Measurements from ENCODE around the gene PVALB.

Gene PVALB

GRCh38 chr22:36769541-36770512 lies 47.0 kb downstream of the PVALB start:
- H3K4me1 ChIP-seq, result peaks cover 1% of the 10 kb centered on the region
- H3K4me3 ChIP-seq, result no peak overlapping the region
- H3K27me3 ChIP-seq (ENCODE audit: low read depth), result no peaks in the 10 kb centered on the region
- no peaks in the 10 kb centered on the region for H3K9me3 ChIP-seq
- DNase-seq (ENCODE audit: low spot score in 2 of 2), result no peak
- in situ Hi-C loops (cut with MboI; ENCODE audit: low sequenced_read_pairs), result no loop called here
- no peaks in the 10 kb centered on the region for H3K36me3 ChIP-seq (replicated peaks)

- Histone ChIP-seq H3K27me3 (ENCODE audit: low read depth) (no peaks in the 10 kb centered on the region), H3K4me1 (no peaks in the 10 kb centered on the region), H3K4me3 (no peak overlapping the region), H3K36me3 (replicated peaks) (no peaks in the 10 kb centered on the region), H3K9me3 (no peaks in the 10 kb centered on the region)
- peak in 1 of 2 experiments; percentile 2 for DNase-seq (ENCODE audit: low spot score in 2 of 2)
- in situ Hi-C loops (cut with MboI; ENCODE audit: low sequenced_read_pairs), result no loop called here
Measured at GRCh38 chr22:36768616-36769015, 48.2 kb downstream of the PVALB start.

DNA sequence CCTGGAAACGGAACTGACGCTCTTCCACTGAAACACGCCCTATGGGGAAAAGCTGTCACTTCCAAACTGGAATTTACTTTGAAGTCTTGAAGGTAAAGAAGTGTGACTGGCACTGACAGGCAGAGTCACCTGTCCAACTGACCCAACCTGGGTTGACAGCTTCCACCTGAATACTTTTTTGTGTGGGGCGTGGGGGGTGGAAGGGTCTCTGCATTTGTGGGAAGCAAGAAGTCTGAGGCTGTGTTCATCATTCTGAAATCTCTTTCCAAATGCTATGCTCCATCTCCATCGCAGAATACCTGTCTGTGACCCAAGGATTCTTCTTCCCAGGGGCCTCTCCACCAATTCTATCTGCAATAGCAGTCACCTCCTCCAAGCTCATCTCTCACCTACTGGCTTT lies 48.7 kb downstream of the PVALB start:
- no peaks in the 10 kb centered on the region for H3K4me1 ChIP-seq
- H3K4me3 ChIP-seq, result no peak overlapping the region
- DNase-seq (ENCODE audit: low spot score in 2 of 2), result no peak
- no peaks in the 10 kb centered on the region; the same call in 1 of the 2 replicates for H3K36me3 ChIP-seq (replicated peaks)
- H3K9me3 ChIP-seq, result no peaks in the 10 kb centered on the region
- in situ Hi-C loops (cut with MboI; ENCODE audit: low sequenced_read_pairs), result no loop called here
- no peaks in the 10 kb centered on the region for H3K27me3 ChIP-seq (ENCODE audit: low read depth)

DNA sequence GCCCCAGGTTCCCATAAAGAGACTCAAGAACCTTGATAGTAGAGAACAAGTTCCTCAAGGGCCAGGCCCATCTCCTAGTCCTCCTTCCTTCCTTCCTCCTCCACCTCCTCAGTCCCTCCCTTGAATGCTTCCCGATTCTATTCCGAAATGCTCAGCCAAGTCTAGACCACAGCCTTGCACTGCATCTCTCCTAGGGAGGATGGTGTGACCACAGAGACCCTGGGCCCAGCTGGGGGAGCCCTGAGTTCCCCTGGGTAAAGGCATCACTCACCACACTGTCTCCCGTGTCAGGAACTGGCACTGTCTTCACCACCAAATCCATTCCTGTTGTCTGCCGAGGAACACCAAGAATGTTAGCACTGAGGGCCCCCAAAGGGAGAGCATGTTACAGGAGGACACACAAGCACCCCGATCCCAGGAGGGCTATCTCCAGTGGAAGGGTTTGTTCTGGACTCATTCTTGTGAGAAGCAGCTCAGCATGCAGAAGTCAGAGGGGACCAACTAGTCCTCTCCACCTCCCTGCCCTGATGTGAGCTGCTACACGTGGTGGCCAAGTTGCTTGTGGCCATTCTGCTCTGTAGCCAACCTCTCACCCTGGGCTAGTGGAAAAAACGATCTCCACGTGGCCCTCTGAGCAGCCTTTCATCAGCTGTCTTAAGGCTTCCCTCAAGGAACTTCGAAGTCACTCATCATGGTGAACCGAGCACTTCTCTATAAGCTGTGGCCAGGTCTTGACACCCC lies 49.6 kb downstream of the PVALB start:
- DNase-seq (ENCODE audit: low spot score in 2 of 2), result peak in 1 of 2 experiments; percentile 2
- Histone ChIP-seq H3K4me3 (no peak overlapping the region), H3K27me3 (ENCODE audit: low read depth) (no peaks in the 10 kb centered on the region), H3K9me3 (no peaks in the 10 kb centered on the region), H3K4me1 (no peaks in the 10 kb centered on the region), H3K36me3 (replicated peaks) (no peaks in the 10 kb centered on the region; the same call in 1 of the 2 replicates)
- in situ Hi-C loops (cut with MboI; ENCODE audit: low sequenced_read_pairs), result no loop called here

GRCh38 chr22:36765943-36766450 lies 50.8 kb downstream of the PVALB start:
- peak in 1 of 2 experiments; percentile 1 for DNase-seq (ENCODE audit: low spot score in 2 of 2)
- H3K27me3 ChIP-seq (ENCODE audit: low read depth), result no peaks in the 10 kb centered on the region
- no peaks in the 10 kb centered on the region for H3K9me3 ChIP-seq
- H3K4me3 ChIP-seq, result no peak overlapping the region
- in situ Hi-C loops (cut with MboI; ENCODE audit: low sequenced_read_pairs), result no loop called here
- no peaks in the 10 kb centered on the region; the same call in 1 of the 2 replicates for H3K36me3 ChIP-seq (replicated peaks)
- H3K4me1 ChIP-seq, result no peaks in the 10 kb centered on the region

DNA sequence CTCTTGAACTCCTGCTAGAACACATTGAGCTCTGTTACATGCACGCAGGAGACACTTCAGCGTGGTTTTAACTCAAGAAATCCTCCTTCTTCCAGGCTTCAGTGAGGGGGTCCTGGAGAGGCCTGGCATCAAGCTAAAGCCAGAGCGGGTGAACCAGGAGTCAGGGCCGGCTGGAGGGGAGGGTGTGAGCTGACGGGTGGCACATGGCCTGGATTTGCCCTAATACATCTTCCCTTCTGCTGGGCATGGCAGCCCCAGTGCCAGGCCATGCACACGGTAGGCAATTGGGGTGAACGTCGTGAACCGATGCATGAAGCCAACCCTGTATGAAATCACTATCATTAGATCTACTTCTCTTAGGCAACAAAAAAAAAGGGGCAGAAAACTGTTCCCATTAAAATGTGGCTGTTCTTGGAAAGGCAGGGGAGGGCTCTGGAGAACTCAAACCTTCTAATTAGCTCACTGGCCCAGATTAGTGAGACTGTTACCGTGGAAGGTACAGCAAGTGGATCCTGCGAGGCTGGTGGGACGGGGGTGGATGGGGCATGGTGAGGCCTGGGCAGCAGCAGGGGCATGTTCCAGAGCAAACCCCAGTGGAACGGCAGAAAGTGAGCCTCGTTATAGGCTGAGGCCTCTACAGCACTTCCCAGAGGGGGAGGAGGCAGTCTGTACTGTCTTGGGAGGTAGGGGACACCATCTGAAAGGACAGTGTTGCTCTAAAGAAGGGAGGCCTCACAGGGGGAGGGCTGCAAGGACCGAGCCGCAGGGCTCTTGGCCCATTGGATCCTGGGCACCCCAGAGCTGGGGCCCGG lies 51.5 kb downstream of the PVALB start:
- no peaks in the 10 kb centered on the region for H3K9me3 ChIP-seq
- H3K4me3 ChIP-seq, result no peak overlapping the region
- H3K27me3 ChIP-seq (ENCODE audit: low read depth), result no peaks in the 10 kb centered on the region
- in situ Hi-C loops (cut with MboI; ENCODE audit: low sequenced_read_pairs), result no loop called here
- no peaks in the 10 kb centered on the region; the same call in 1 of the 2 replicates for H3K36me3 ChIP-seq (replicated peaks)
- H3K4me1 ChIP-seq, result no peaks in the 10 kb centered on the region
- peak in 1 of 2 experiments; percentile 2 for DNase-seq (ENCODE audit: low spot score in 2 of 2)

DNA sequence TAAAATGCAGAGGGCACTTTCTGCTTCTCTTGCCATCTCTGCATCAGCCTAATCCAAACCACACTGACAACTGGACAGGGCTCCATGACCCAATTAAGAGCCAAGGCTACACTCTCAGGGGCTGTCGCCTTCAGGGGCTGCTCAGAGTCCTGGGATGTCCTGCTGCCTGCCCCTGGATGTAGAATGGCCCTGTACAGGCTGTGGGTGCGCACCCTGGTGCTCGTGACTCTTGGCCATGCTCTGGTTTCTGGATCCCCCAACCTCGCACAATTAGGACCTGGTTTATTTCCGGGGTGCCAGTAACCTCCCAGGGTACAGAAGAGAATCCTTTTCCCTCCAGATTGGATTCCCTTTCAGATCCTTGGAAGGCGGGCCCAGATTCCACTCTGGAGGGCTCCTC lies 52.2 kb downstream of the PVALB start:
- peak in 1 of 2 experiments; percentile 4 for DNase-seq (ENCODE audit: low spot score in 2 of 2)
- no peaks in the 10 kb centered on the region for H3K27me3 ChIP-seq (ENCODE audit: low read depth)
- no peaks in the 10 kb centered on the region for H3K4me1 ChIP-seq
- in situ Hi-C loops (cut with MboI; ENCODE audit: low sequenced_read_pairs), result no loop called here
- no peaks in the 10 kb centered on the region for H3K9me3 ChIP-seq
- H3K4me3 ChIP-seq, result no peak overlapping the region
- H3K36me3 ChIP-seq (replicated peaks), result no peaks in the 10 kb centered on the region; the same call in 1 of the 2 replicates

- peak in 1 of 2 experiments; percentile 2 for DNase-seq (ENCODE audit: low spot score in 2 of 2)
- no peak overlapping the region for H3K4me3 ChIP-seq
- in situ Hi-C loops (cut with MboI; ENCODE audit: low sequenced_read_pairs), result no loop called here
- no peaks in the 10 kb centered on the region for H3K4me1 ChIP-seq
- H3K27me3 ChIP-seq (ENCODE audit: low read depth), result no peaks in the 10 kb centered on the region
- H3K9me3 ChIP-seq, result no peaks in the 10 kb centered on the region
- H3K36me3 ChIP-seq (replicated peaks), result no peaks in the 10 kb centered on the region; the same call in 1 of the 2 replicates
Measured at GRCh38 chr22:36764060-36764459, 52.8 kb downstream of the PVALB start.

DNA sequence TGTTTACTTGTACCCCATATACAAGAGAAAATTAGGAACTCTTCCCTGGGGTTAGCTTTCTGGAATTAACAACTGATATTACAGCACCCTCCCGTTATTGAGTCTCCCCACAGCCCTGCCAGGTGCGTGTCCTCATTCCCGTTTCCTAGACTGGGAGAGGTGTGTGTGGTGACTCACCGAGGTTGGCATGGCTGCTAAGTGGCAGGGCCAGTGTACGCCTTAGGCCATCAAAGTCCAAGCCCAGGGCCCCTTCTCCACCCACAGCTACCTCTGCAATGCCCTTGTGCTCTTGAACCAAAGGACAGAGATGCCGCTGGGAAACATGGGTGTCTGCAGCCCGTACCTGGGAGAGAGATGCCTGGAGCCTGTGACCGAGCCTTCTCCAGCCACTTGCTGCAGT lies 53.3 kb downstream of the PVALB start:
- in situ Hi-C loops (cut with MboI; ENCODE audit: low sequenced_read_pairs), result no loop called here
- no peaks in the 10 kb centered on the region for H3K4me1 ChIP-seq
- DNase-seq (ENCODE audit: low spot score in 2 of 2), result peak in 1 of 2 experiments; percentile 1
- no peak overlapping the region for H3K4me3 ChIP-seq
- no peaks in the 10 kb centered on the region for H3K9me3 ChIP-seq
- no peaks in the 10 kb centered on the region; the same call in 1 of the 2 replicates for H3K36me3 ChIP-seq (replicated peaks)
- H3K27me3 ChIP-seq (ENCODE audit: low read depth), result no peaks in the 10 kb centered on the region

- peak in 1 of 2 experiments; percentile 4 for DNase-seq (ENCODE audit: low spot score in 2 of 2)
- Histone ChIP-seq H3K36me3 (replicated peaks) (no peaks in the 10 kb centered on the region; the same call in 1 of the 2 replicates), H3K27me3 (ENCODE audit: low read depth) (no peaks in the 10 kb centered on the region), H3K9me3 (no peaks in the 10 kb centered on the region), H3K4me1 (no peaks in the 10 kb centered on the region), H3K4me3 (no peak overlapping the region)
- in situ Hi-C loops (cut with MboI; ENCODE audit: low sequenced_read_pairs), result no loop called here
Measured at GRCh38 chr22:36762687-36763260, 54.1 kb downstream of the PVALB start.

GRCh38 chr22:36761553-36762240 lies 55.1 kb downstream of the PVALB start:
- H3K4me1 ChIP-seq, result no peaks in the 10 kb centered on the region
- H3K4me3 ChIP-seq, result no peak overlapping the region
- no peaks in the 10 kb centered on the region for H3K9me3 ChIP-seq
- DNase-seq (ENCODE audit: low spot score in 2 of 2), result peak in 1 of 2 experiments; percentile 1
- no peaks in the 10 kb centered on the region; the same call in 1 of the 2 replicates for H3K36me3 ChIP-seq (replicated peaks)
- no peaks in the 10 kb centered on the region; the same call in 1 of the 2 replicates for H3K27me3 ChIP-seq (ENCODE audit: low read depth)
- in situ Hi-C loops (cut with MboI; ENCODE audit: low sequenced_read_pairs), result no loop called here

- H3K27me3 ChIP-seq (ENCODE audit: low read depth), result peaks cover 2% of the 10 kb centered on the region; the same call in 1 of the 2 replicates
- no peaks in the 10 kb centered on the region for H3K4me1 ChIP-seq
- DNase-seq (ENCODE audit: low spot score in 2 of 2), result peak in 1 of 2 experiments; percentile 4
- no peak overlapping the region for H3K4me3 ChIP-seq
- H3K36me3 ChIP-seq (replicated peaks), result no peaks in the 10 kb centered on the region; the same call in 1 of the 2 replicates
- no peaks in the 10 kb centered on the region for H3K9me3 ChIP-seq
- in situ Hi-C loops (cut with MboI; ENCODE audit: low sequenced_read_pairs), result no loop called here
Measured at GRCh38 chr22:36760786-36761185, 56.0 kb downstream of the PVALB start.
